Eye (tissue), 1 donor: ENCODE data around the gene MLLT10.

Source experiments
- DNase-seq: peaks from one replicate; pipeline ENCODE4 v3.0.0-alpha.2; 2015

Gene MLLT10

DNA sequence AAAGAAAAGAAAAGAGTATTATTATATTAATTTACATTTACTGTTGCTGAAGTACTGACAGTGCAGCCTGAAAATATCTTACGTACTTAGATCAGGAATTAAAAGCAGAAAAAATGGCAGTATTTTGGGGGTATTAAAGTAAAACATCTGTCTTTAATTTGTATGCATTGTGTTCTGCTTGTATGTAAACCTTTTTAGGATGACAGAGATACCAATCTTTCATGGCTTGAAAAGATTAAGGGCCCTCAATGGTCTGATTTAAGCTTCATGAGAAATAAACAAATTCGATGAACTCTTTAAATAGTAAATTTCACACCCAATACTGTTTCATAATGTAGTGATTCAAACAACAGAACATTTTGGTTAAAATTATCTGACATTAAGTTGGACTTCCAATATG lies 116.3 kb downstream of the MLLT10 start:
- no peak for DNase-seq

GRCh38 chr10:21655236-21655635 lies 121.2 kb downstream of the MLLT10 start:
- no peak for DNase-seq

- DNase-seq, result no peak
These were observed 121.7 kb downstream of the MLLT10 start for GRCh38 chr10:21655687-21656086.

DNA sequence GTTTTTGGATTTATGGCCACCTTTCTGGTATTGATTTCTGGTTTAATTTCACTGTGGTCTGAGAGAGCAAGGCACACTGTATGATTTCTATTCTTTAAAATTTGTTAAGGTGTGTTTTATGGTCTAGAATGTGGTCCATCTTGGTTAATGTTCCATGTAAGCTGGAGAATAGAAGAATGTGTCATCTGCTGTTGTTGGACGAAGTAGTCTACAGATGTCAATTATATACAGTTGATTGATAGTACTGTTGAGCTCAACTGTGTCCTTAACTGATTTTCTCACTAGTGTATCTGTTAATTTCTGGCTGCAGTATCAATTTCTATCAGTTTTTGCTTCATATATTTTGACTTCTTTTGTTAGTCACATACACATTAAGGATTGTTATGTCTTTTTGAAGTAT lies 127.1 kb downstream of the MLLT10 start:
- DNase-seq, result no peak

DNA sequence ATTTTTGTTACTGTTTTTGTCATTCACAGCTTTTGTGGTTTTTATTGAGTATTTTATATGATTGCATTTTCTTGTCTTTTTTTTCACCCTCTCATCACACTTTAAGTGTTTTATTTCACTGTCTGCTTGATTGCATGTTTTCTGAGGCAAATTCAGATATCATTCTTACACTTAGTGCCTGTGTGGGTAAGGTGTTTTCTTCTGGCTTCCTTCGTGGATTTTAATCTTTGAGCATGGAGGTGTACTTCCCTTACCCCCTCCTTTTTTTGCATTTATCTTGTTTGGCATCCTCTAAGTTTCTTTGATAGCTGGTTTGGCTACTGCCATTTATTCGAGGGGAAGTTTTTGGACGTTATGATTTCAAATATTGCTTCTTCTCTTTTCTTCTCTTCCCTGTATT lies 127.9 kb downstream of the MLLT10 start:
- no peak for DNase-seq

GRCh38 chr10:21662635-21663034 lies 128.6 kb downstream of the MLLT10 start:
- DNase-seq, result no peak

DNA sequence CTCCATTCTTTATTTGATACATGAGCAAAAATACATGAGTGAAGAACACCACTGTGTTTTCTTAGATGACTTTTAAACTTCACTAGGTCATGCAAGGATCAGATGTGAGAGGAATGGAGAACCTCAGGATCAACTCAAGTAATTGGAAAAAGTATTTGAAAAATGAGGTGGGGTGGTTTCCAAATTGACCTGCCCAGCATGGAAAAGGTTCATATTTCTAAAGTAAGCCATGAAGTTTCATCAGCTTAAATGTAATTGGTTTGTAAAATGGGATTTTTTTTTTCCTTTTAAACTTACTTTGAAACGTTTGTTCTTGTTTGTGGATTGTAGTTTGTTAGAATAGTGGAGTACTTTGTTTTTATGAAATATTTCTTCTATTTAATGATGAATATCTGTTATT lies 134.8 kb downstream of the MLLT10 start:
- no peak for DNase-seq

DNA sequence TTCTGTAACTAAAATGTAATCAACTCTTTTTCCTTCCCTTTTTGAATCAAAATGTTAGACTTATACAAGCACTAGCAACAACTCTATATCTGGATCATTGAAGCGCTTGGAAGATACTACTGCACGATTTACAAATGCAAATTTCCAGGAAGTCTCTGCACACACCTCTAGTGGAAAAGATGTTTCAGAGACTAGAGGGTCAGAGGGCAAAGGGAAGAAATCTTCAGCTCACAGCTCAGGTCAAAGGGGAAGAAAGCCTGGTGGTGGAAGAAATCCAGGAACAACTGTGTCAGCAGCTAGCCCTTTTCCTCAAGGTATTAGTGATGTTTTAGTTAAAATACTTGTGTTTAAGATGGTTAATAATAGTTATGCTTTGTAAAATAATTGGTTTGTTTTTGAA lies 136.4 kb downstream of the MLLT10 start:
- DNase-seq, result no peak

DNA sequence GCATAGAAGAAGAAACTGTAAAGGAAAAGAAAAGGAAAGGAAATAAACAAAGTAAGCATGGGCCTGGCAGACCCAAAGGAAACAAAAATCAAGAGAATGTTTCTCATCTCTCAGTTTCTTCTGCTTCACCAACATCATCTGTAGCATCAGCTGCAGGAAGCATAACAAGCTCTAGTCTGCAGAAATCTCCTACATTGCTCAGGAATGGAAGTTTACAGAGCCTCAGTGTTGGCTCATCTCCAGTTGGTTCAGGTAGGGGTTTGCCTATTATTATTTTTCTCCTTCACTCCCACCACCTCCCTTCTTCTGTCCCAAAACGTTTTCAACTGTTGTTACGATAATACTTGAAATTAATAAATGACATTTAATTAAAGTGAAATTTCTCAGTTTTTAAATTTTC lies 139.6 kb downstream of the MLLT10 start:
- DNase-seq, result no peak

DNA sequence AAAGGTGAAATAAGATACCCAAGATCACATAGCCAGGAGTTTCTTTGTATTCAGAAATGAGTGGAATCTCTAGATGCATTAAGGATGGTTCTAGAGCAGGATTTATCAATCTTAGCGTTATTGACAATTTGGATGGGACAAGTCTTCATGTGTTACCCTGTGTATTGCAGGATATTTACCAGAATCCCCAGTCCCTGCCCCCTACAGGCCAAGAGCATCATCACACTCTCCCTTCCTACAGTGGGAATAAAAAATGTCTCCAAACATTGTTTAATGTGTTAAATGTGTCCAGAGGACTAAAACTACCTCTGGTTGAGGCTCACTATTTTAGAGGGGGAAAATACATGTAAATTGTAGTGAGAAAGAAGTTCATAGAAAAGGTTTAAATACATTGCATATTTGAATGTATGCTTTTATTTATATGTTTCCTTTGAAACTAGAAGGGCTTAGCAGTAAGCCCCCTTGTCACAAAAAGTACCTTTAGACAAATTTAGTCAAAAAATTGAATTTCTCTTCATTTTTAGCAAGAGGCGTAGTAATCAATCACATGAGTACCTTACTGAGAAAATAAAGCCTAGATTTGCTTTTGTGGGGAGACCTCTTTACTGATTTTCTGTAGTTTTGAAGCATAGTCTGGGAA lies 141.2 kb downstream of the MLLT10 start:
- peak; percentile 51 for DNase-seq

DNA sequence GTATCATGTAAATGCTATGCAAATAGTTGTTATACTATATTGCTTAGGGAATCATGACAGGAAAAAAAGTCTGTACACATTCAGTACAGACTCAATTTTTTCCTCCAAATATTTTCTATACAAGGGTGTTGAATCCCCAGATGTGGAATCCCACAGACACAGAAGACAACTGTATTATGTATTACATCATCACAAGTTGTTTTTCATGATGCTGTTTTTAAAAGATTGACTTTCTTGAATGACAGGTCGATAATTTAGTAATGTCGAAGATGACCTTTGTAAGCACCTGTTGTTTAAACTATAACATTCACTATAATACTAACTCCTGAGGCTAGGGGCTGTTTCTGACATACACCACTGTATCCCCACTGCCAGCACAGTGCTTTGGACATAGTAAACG lies 143.5 kb downstream of the MLLT10 start:
- no peak for DNase-seq

- DNase-seq, result no peak
These were observed 147.1 kb downstream of the MLLT10 start for GRCh38 chr10:21681156-21681555.

GRCh38 chr10:21687266-21688008 lies 153.4 kb downstream of the MLLT10 start:
- no peak for DNase-seq

DNA sequence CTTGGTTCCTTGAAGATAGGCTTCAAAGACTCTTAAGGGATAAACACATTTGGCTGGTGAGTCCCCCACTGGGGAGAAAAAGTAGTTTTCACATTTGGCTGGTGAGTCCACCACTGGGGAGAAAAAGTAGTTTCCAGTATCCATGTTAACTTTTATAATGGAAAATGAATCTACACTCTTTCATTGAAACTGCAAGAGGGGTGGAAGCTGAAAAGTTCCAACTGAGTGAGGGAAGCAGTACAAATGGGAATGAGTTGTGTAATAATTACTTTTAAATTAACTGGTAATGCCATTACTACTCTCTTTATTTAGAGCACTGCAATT lies 153.9 kb downstream of the MLLT10 start:
- no peak for DNase-seq

- DNase-seq, result no peak
These were observed 154.8 kb downstream of the MLLT10 start for GRCh38 chr10:21688870-21689269.

GRCh38 chr10:21689881-21690280 lies 155.8 kb downstream of the MLLT10 start:
- no peak for DNase-seq

GRCh38 chr10:21692916-21693315 lies 158.9 kb downstream of the MLLT10 start:
- DNase-seq, result no peak

DNA sequence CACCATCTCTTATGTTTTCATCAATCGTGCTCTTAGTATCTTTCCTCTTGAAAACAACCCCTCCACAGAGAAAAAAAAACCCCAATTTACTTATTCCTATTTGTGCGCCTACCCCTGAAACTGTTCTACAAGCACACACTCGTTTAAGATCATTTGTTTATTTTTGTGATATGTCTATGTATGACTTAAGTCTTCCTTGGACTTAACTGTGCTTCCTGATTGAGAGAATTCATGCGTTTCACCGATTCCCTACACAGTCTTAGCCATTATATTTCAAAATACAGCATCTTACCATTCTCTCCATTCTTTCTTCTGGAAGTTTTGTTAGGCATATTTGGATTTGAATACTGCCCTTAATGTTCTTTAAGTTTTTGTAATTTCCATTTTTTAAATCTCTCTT lies 159.4 kb downstream of the MLLT10 start:
- no peak for DNase-seq

DNA sequence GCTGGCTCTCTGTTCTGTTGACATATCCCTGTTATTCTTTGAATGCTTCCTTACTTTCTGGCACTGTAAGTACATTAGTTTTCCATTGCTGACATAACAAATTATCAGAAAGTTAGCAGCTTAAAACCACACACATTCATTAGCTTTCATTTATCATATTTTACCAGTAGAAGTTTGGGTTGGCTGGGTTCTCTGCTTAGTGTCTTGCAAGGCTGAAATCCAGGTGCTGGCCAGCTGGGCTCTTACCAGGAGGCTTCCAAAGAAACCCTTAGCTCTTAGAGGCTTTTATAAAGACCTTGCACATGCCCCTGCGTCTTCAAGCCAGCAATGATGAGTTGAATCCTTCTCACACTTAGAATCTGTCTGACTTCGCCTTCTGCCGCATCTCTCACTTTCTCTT lies 160.6 kb downstream of the MLLT10 start:
- DNase-seq, result no peak

DNA sequence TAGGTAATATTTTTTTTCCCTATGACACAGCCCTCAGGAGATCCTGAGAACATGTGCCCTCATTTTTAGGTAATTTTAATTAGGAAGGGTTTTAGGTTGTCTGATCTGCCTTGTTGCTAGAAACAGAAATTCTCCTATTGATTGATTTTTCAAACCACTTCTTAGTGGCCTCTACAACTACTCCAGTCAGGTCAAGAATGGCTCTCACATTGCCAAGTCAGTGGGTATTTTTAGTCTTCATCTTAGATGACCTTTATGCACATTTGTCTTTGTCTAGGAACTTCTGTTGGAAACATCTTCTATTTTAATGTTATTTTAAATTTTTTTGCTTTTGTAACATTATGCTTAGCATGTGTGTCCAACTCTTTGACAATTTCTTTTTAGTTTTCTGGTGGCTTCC lies 162.3 kb downstream of the MLLT10 start:
- DNase-seq, result no peak

GRCh38 chr10:21699575-21699974 lies 165.5 kb downstream of the MLLT10 start:
- no peak for DNase-seq

DNA sequence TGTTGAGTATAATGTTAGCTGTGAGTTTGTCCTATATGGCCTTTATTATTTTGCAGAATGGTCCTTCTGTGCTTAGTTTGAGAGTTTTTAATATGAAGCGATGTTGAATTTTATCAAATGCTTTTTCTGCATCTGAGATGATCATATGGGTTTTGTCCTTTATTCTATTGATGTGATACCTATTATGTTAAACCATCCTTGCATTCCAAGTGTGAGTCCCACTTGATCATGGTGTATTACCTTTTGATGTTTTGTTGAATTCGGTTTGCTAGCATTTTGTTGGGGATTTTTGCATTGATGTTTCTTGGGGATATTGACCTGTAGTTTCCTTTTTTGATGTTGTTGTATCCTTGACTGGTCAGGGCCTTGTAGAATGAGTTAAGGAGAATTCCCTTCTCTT lies 166.4 kb downstream of the MLLT10 start:
- peak; percentile 26 for DNase-seq

DNA sequence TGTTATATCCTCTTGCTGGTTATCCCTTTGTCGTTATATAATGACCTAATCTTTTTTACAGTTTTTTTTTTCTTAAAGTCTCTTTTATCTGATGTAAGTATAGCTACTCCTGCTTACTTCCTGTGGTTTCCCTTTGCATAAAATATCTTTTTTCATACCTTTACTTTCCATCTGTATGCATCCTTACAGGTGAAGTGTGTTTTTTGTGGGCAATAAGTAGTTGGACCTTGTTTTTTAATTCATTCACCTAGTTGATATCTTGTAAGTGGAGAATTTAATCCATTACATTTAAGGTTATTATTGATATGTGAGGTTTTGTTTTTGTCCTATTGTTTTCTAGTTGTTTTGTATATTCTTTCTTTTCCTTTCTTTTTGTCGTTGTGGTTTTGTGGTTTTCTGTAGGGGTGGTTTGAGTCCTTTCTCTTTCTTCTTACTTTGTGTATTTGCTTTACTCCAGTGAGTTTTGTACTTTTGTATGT lies 168.6 kb downstream of the MLLT10 start:
- DNase-seq, result no peak

DNA sequence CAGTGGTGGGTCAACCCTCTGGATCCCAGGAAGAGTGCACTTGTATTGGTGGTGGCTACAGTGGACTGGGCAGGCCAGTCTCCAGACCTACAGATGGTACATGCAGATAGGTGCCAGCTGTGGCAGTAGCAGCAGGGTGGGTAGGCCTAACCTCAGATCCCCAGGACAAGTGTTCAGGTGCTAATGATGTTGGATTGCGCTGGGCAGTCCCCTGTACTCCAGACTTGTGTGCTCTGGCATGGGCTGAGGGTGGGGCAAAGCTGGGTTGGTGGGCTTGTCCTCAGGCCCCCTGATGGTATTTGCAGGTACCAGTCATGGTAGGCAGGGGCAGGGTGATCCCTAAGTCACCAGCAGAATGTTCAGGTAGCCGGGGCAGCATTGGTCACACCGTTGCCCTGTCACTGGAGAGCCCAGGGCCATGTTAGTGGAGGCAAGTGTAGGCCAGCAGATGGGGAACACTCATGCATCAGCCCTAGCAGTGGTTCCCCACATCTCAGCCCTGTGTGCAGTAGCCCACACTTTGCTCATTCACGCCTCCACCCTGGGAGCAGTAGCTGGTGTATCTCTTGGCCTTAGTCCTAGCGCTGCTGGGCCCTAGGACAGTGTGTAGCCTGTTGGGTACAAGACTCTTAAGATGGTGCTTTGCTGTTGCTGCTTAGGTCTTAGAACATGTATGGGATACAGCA lies 171.3 kb downstream of the MLLT10 start:
- DNase-seq, result no peak
